Calu3 (cell line): ENCODE measurements around the gene ARID1B. TPM values are rescaled to one million over a fixed set of nuclear protein-coding genes. Genes with fewer than 3 reads are reported as not detected.
A peak's percentile ranks its signal among the peaks of the same experiment; 100 is the strongest.

Source experiments
- BruUV-seq: library from RNA; stranded (reverse); fragments of 400-500 nt; replicated peaks from 2 replicates; lab custom pipeline; 2021; lab: Mats Ljungman, UMichigan
- CTCF ChIA-PET: fragments of 300-600 bp; sonication (Branson Sonifier 250); formaldehyde crosslinking; loops from one replicate; lab custom pipeline; 2022; ENCODE audit warnings: antibody characterized with exemption; lab: Charles Lee
- DNase-seq: peaks from one replicate; pipeline ENCODE4 v3.0.0; 2022
- H3K27ac Mint-ChIP-seq: one replicate; pipeline ENCODE4 v1.8.0; 2022; ENCODE audit warnings: mixed read lengths; ENCODE audit not compliant: unreplicated experiment
- H3K27me3 Mint-ChIP-seq: one replicate; pipeline ENCODE4 v1.8.0; 2022; ENCODE audit warnings: mixed read lengths; ENCODE audit not compliant: unreplicated experiment
- H3K36me3 Mint-ChIP-seq: one replicate; pipeline ENCODE4 v1.8.0; 2022; ENCODE audit warnings: mild to moderate bottlenecking, moderate library complexity, mixed read lengths; ENCODE audit not compliant: insufficient read depth, unreplicated experiment
- H3K4me1 Mint-ChIP-seq: one replicate; pipeline ENCODE4 v1.8.0; 2022; ENCODE audit warnings: mild to moderate bottlenecking, low read depth, mixed read lengths; ENCODE audit not compliant: unreplicated experiment
- H3K4me3 Mint-ChIP-seq: one replicate; pipeline ENCODE4 v1.8.0; 2022; ENCODE audit warnings: mild to moderate bottlenecking, low read depth, moderate library complexity, mixed read lengths; ENCODE audit not compliant: unreplicated experiment
- H3K9me3 Mint-ChIP-seq: one replicate; pipeline ENCODE4 v1.8.0; 2022; ENCODE audit warnings: low read depth, mixed read lengths; ENCODE audit not compliant: unreplicated experiment
- intact Hi-C: fragments of 100-400 bp; cut with micrococcal nuclease; formaldehyde crosslinking; loops from one replicate; pipeline ENCODE4 v1.10.0; 2022; ENCODE audit not compliant: unreplicated experiment
- total RNA-seq: library from RNA; stranded (reverse); gene quantifications from 2 replicates; pipeline ENCODE4 v1.2.3, GENCODE V29; 2022
- TF ChIP-seq, protein P1 (sequence below): fragments of 200-600 bp; IDR thresholded peaks from one replicate; pipeline ENCODE4 v1.8.0; 2022; ENCODE audit warnings: antibody characterized with exemption; ENCODE audit not compliant: unreplicated experiment

The ARID1B gene
- total RNA-seq, 1 experiment from 2014 or later: 53.5 TPM

DNA sequence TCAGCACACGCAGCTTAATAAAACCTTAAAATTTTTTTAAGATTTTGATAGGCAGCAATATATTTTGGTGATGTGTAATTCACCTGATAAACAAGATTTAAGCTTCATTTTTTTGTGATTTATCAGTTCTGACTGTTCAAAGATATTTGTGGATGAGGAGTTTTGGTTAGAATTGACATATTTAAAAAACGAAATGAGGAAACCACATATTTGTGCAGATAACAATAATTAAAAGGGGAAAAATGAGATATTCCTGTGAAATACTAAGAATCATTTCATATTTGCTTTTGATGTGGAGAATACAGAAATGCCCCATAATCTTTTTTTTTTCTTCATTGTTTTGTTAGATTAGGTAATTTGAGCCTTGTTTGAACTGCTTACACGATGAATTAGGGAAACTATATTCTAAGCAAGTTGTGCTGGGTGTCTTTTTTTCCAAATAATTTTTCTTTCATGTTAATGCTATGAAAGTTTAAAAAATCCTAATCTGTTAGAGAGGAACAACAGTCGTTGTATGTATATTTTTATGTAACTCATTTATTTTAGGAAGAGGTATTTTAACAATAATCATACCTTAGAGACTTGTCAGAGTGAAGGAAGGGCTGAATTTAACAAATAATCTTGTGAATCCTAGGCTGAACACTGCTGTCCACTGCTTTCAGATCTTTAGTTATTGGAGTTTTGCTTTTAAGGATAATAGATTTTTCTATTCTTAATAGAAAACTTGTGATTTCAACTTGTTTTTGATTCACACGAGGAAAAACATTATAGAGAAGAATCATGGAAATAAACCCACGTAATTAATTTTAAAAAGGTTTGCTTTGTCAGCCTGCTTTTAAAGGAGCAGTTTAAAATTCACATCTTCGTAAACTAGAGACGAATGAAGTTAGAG is 4.0 kb downstream of the ARID1B start:
- peaks cover 7% of the 10 kb centered on the region for H3K4me1 Mint-ChIP-seq
- CTCF ChIA-PET: interaction anchor here (1.0 kb wide), 1 partner anchor 103 kb away, joined by 3 read pairs; no protein-coding TSS in a partner anchor

GRCh38 chr6:156781861-156782631 is 4.9 kb downstream of the ARID1B start:
- TF ChIP-seq, protein P1, sequence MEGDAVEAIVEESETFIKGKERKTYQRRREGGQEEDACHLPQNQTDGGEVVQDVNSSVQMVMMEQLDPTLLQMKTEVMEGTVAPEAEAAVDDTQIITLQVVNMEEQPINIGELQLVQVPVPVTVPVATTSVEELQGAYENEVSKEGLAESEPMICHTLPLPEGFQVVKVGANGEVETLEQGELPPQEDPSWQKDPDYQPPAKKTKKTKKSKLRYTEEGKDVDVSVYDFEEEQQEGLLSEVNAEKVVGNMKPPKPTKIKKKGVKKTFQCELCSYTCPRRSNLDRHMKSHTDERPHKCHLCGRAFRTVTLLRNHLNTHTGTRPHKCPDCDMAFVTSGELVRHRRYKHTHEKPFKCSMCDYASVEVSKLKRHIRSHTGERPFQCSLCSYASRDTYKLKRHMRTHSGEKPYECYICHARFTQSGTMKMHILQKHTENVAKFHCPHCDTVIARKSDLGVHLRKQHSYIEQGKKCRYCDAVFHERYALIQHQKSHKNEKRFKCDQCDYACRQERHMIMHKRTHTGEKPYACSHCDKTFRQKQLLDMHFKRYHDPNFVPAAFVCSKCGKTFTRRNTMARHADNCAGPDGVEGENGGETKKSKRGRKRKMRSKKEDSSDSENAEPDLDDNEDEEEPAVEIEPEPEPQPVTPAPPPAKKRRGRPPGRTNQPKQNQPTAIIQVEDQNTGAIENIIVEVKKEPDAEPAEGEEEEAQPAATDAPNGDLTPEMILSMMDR: no peak
- CTCF ChIA-PET: interaction anchor here (0.5 to 0.7 kb wide), 2 partner anchors 60 to 275 kb away, joined by 3 read pairs; no protein-coding TSS in a partner anchor
- Mint-ChIP-seq H3K9me3 (no peaks in the 10 kb centered on the region), H3K27me3 (no peaks in the 10 kb centered on the region), H3K4me1 (peaks cover 7% of the 10 kb centered on the region), H3K4me3 (peak overlapping the region; percentile 89), H3K36me3 (peaks cover 57% of the 10 kb centered on the region), H3K27ac (peak overlapping the region; percentile 84)
- no TSS peak for BruUV-seq
- no peak for DNase-seq
- intact Hi-C loops: loop anchor here (2.0 to 10.0 kb wide), 4 partner anchors 150 to 250 kb away; no protein-coding TSS in a partner anchor

More for the DNA sequence above, 4.0 kb downstream of the ARID1B start:
- peaks cover 63% of the 10 kb centered on the region for H3K36me3 Mint-ChIP-seq
- no peaks in the 10 kb centered on the region for H3K27me3 Mint-ChIP-seq
- H3K9me3 Mint-ChIP-seq: no peaks in the 10 kb centered on the region
- no peak for DNase-seq
- H3K4me3 Mint-ChIP-seq: peak overlapping the region; percentile 89
- TF ChIP-seq, protein P1: no peak
- peak overlapping the region; percentile 84 for H3K27ac Mint-ChIP-seq
- no TSS peak for BruUV-seq
- intact Hi-C loops: loop anchor here (1.0 to 10.0 kb wide), 5 partner anchors 103 to 251 kb away; no protein-coding TSS in a partner anchor

GRCh38 chr6:156782691-156783320 is 5.6 kb downstream of the ARID1B start:
- Mint-ChIP-seq H3K27me3 (no peaks in the 10 kb centered on the region), H3K4me3 (peak overlapping the region; percentile 89), H3K27ac (peak overlapping the region; percentile 84), H3K9me3 (no peaks in the 10 kb centered on the region), H3K4me1 (peaks cover 10% of the 10 kb centered on the region), H3K36me3 (peaks cover 49% of the 10 kb centered on the region)
- CTCF ChIA-PET: interaction anchor here (0.7 kb wide), 1 partner anchor 60 kb away, joined by 3 read pairs; no protein-coding TSS in a partner anchor
- DNase-seq: no peak
- intact Hi-C loops: loop anchor here (5.0 to 10.0 kb wide), 3 partner anchors 149 to 249 kb away; no protein-coding TSS in a partner anchor
- BruUV-seq: no TSS peak
- TF ChIP-seq, protein P1: no peak

DNA sequence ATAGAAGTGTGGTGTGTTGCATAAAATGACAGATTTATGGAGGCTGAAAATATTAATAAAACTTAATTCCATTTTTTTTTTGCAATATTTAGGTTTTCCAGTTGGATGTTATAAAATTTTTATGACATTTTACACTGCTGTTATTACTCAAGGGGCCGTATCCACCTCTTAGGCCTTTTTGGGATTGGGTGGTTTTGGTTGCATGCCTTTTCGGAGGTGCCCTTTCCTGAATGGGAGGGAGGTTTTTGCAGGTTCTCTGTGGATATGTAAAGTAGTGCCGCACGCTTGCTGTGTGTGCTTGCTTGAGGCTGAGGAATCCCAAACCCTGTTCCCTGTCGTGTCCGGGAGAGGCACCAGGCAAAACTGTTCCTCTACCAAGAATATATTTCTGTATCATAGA is 6.8 kb downstream of the ARID1B start:
- intact Hi-C loops: loop anchor here (5.0 to 10.0 kb wide), 3 partner anchors 148 to 248 kb away; no protein-coding TSS in a partner anchor
- H3K27ac Mint-ChIP-seq: no peak overlapping the region

More for the DNA sequence above, 6.8 kb downstream of the ARID1B start:
- Mint-ChIP-seq H3K4me3 (no peak overlapping the region), H3K27me3 (no peaks in the 10 kb centered on the region), H3K9me3 (no peaks in the 10 kb centered on the region), H3K4me1 (peaks cover 15% of the 10 kb centered on the region), H3K36me3 (peaks cover 38% of the 10 kb centered on the region)
- TF ChIP-seq, protein P1: no peak
- DNase-seq: no peak
- no TSS peak for BruUV-seq
- CTCF ChIA-PET: no interaction called here
